AG09319 (cell line): Measurements from ENCODE around the gene MPND.

Source experiments
- DNase-seq: peaks from one replicate; pipeline ENCODE4 v3.0.0-alpha.2; 2010; ENCODE audit warnings: low read depth; ENCODE audit errors: extremely low read depth
- CTCF ChIP-seq: IDR thresholded peaks from 2 replicates; pipeline ENCODE4 v1.5.1; 2011; ENCODE audit warnings: low read depth, mild to moderate bottlenecking, inconsistent platforms, low read length, moderate library complexity

MPND gene

GRCh38 chr19:4360081-4360569 is 16.8 kb downstream of the MPND start:
- TF ChIP-seq CTCF: no peak
- DNase-seq: no peak

DNA sequence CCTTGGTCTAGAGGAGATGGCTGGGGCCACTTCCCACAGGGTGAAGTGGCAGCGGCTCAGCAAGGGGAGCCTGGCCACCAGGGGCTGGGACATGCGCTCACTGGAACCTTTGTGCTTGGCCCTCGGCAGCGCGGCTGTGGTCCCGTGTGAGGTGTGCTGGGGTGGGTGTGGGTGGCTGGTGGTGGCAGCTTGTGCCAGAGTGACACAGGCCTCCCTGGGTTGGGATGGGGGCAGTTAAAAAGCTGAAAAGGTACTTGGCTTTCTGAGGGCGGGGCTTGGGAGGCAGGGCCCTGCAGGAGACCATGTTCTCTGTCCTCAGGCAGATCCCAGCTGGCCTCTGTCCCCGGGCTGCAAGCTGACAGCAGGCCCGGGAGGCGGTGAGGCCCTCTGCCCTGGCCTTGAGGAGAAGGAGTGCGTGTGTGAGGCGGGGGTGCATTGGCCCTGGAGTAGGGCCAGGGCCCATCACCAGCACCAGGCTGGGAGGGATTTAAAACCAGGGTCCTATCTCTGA is 17.3 kb downstream of the MPND start:
- DNase-seq: no peak
- no peak for TF ChIP-seq CTCF

GRCh38 chr19:4361152-4362046 is 18.0 kb downstream of the MPND start:
- DNase-seq: no peak
- TF ChIP-seq CTCF: no peak

- no peak for DNase-seq
- TF ChIP-seq CTCF: no peak
Observed at GRCh38 chr19:4362101-4362828, 18.9 kb downstream of the MPND start.

DNA sequence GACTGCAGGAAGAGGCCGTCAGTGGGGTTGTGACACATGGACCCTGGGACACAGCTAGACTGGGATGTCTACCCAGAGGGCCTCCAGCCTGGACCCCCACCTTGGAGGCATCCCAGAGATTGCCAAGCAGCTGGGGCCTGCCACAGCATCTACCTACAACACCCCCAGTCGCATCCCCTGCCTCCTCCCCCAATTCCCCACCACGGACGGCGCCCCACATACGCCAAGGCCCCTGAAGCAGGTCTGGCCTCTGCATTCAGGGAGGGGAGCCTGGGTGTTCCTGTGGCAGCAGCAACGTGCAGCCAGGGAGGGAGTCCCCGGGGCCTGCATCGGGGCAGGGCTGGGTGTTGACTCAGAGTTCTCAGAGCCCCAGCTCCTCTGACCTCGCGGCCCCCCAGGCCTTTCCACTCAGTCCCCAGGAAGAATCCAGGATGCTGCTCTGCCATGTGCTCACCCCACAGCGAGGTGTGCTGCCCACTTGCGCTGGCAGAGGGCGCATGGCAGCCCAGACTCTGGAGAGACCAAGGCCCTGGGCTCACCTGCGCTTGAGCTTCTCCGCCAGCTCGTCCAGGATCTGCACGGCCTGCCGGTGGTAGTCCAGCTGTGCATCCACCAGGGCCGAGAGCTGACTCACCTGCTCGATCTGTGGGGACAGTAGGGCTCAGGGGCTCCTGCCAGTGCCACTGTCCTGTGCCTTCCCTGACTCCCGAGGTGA is 19.6 kb downstream of the MPND start:
- TF ChIP-seq CTCF: no peak; the same call in 1 of the 2 replicates
- DNase-seq: no peak

DNA sequence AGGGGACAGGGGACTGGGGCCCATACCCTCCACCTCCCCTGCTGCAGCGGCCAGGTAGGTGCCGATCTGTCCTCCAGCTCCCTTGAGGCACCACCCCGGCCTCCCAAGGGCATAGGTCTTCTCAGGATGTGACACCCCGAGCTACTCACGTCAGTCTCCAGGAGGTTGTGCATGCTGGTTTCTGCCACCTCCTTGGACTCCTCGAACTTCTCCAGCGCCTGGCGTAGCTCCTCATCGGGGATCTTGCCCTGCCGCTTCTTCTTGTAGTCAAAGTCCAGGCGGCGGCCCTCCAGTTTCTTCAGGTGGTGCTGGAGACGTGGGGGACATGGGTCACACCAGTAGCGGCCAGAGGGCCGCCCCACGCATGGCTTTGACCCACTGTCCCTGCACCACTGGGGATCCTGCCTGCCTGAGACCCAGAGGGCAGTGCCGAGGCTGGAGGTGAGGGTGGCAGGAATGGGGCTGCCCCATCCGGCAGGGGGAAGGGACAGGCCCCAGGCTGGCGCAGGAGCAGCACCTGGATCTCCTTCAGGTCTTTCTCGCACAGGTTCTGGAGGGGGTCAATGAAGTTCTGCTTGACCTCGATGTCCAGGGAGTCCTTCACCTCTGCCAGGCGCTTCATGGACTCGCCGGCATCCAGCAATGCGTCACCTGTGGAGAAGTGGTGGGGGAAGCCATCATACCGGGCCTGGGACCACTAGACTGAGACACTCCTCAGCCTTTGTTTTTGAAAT is 20.4 kb downstream of the MPND start:
- DNase-seq: no peak

More for the DNA sequence above, 20.4 kb downstream of the MPND start:
- TF ChIP-seq CTCF: no peak
